IPS-15b (cell line): ENCODE data around the gene HADHA.

Source experiments
- H3K27me3 ChIP-seq: one replicate; pipeline ENCODE4 v1.6.1; 2013; ENCODE audit warnings: low read length; ENCODE audit not compliant: control insufficient read depth, insufficient read depth
- H3K36me3 ChIP-seq: one replicate; pipeline ENCODE4 v1.6.1; 2013; ENCODE audit warnings: low read length; ENCODE audit not compliant: control insufficient read depth, insufficient read depth
- H3K4me1 ChIP-seq: one replicate; pipeline ENCODE4 v1.6.1; 2013; ENCODE audit warnings: mild to moderate bottlenecking, low read length; ENCODE audit not compliant: control insufficient read depth, insufficient read depth
- H3K4me3 ChIP-seq: one replicate; pipeline ENCODE4 v1.5.1; 2013; ENCODE audit warnings: low read depth, low read length
- H3K9ac ChIP-seq: one replicate; pipeline ENCODE4 v1.6.1; 2013; ENCODE audit warnings: low read depth, mild to moderate bottlenecking, low read length
- H3K9me3 ChIP-seq: one replicate; pipeline ENCODE4 v1.6.1; 2013; ENCODE audit warnings: mild to moderate bottlenecking, low read length; ENCODE audit not compliant: control insufficient read depth, insufficient read depth

Gene HADHA

DNA sequence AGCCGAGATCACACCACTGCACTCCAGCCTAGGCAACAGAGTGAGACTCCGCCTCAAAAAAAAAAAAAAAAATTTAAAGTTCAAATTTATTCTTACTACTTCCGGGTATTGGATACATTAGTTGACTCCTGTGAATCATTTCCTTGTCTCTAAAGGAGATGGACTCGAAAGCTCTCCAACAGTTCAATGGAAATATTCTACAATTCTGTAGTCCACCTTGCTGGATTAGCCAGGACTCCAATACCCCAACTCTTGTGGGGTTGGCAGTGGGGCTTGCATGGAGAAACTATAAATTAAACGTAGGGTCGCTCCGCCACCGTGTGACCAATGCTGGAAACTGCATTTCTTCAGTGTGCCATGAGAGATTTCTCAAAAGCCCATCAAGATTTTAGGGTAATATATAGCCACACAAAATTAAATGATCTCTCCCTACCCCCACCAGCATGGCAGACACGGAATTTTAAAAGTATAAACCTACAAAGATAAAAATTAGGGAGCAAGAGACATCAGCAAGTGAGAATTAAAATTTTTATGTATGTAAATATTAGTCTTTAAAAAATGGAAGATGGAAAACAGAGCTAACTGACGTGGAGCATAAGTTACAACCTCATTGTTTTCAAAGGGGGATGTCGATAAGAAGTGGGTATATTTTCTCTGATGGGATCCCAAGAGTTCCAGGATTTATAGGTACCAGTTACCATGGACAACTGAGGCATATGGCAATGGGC is 99.3 kb downstream of the HADHA start:
- no peaks in the 10 kb centered on the region for H3K36me3 ChIP-seq

DNA sequence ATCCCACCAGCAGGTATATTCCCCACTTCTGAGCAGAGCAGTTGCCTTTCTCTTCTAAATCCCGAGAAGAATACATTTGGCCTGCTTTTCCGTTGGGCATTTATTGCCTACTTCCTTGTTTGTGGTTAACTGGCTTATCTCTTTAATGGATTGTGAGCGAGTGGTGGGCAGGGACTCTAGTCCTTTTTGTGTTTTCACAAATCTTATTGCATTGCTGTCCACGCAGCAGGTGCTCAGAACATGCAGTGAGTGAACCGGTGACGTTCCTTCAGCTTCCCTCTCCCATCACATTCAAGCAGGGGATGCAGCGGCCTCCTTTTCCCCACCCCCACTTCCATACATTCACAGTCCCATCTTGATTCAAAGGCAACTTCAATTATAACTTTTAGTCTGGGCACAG is 100.4 kb downstream of the HADHA start:
- Histone ChIP-seq H3K9me3 (no peaks in the 10 kb centered on the region), H3K27me3 (no peaks in the 10 kb centered on the region), H3K9ac (no peak overlapping the region), H3K36me3 (no peaks in the 10 kb centered on the region), H3K4me1 (no peaks in the 10 kb centered on the region), H3K4me3 (no peak overlapping the region)

More for the DNA sequence above, 99.3 kb downstream of the HADHA start:
- no peak overlapping the region for H3K9ac ChIP-seq
- H3K27me3 ChIP-seq: no peaks in the 10 kb centered on the region
- H3K4me3 ChIP-seq: no peak overlapping the region
- no peaks in the 10 kb centered on the region for H3K4me1 ChIP-seq
- H3K9me3 ChIP-seq: no peaks in the 10 kb centered on the region

DNA sequence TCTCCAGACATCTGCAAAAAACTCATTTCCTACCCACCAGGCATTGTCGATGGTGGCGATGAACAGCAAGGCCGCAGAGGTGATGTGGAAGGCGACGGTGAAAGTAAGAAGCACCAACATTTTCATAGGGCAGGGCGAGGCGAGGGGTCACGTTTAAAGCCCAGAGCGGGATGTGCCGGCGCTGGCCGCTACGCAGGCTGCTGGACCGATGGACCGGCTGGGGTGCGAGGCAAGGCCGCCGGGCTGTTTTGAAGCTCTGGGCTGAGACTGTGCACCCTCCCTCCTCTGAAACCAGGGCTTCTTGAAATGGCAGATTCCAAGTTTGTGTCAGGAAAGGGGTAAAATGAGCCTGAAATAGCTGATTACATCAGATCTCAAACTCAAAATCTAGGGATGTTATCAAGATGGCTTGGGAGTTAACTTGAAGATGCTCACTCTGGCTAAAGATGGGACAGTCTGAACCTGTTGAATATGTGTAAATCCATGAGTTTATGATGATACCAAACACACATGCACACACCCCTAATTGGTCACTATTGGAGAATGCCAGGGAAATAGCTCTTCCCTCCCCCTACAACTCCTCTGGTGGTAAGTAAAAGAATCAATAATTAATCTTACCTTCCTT is 103.2 kb downstream of the HADHA start:
- H3K4me1 ChIP-seq: no peaks in the 10 kb centered on the region
- H3K4me3 ChIP-seq: no peak overlapping the region
- H3K9me3 ChIP-seq: no peaks in the 10 kb centered on the region
- no peak overlapping the region for H3K9ac ChIP-seq
- H3K36me3 ChIP-seq: no peaks in the 10 kb centered on the region
- H3K27me3 ChIP-seq: no peaks in the 10 kb centered on the region
